GM23248 (cell line): ENCODE measurements around the gene DYSF.

Experiments
- EZH2 ChIP-seq: fragments of 200-600 bp; sonication (generic); IDR thresholded peaks from 2 replicates; pipeline ENCODE4 v1.6.1; 2018; ENCODE audit warnings: antibody characterized with exemption, mild to moderate bottlenecking; ENCODE audit not compliant: insufficient read depth, poor library complexity, severe bottlenecking
- EZH2phosphoT487 ChIP-seq: fragments of 200-600 bp; sonication (generic); IDR thresholded peaks from 2 replicates; pipeline ENCODE4 v1.6.1; 2018; ENCODE audit warnings: antibody characterized with exemption, moderate library complexity, mild to moderate bottlenecking, low read depth; ENCODE audit not compliant: insufficient read depth

DNA sequence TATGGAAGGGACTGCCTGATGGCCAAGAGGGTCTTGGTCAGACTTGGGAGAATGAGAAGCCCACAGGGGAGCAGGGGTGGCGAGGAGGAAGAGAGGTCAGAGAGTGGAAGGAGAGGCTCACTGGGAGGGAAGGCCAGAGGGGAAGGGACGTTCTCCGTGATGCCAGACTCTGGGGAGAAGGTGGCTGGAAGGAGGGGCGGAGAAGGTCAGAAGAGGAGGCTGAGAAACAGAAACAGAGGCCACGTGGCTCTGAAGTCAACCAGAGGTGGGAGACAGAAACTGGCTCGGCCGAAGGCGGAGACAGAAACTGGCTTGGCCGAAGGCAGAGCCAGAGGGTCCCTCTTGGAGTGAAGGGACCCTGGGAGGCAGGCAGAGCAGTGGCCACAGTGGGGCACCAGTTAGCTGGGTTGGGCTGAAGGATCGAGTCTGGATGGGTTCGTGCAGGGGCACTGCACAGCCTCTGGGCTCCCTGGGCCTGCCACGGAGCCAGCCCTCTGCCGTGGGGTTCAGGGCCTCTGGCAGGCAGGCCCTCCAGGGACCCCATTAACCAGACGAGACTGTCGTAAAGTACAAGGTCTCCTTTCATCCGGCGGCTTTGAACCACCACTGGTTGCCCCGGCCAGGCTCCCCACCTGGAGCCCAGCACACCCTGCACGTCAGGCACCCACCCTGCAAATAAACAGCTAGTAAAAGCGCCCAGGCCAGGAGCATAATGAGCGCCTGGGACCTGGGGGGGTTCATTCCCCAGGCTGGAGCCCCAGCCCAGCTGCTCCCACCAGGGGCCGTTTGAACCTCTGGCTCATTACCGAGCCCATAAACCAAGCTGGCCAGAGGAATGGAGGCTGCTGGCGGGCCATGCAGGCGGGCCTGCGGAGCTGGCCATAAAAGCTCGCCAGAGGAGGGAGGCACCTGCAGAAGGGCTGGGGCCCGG, 218.8 kb downstream of the DYSF start:
- no peak for TF ChIP-seq EZH2phosphoT487
- TF ChIP-seq EZH2, result no peak
